Stimulated activated CD4-positive, alpha-beta T cell treated with anti-CD3 and anti-CD28 coated beads, TNF-alpha, amount 100 ng/mL, for 24 hours (primary cell): ENCODE measurements around the gene F2R.
"Not testable (repeated sequence)": the region's sequence is repeated elsewhere in the genome, so short reads cannot be mapped to it uniquely, and the experiment has no call there.

ENCODE experiments used
- DNase-seq, 3 experiments: peaks; one replicate each; pipeline ENCODE4 v3.0.0-alpha.2; 2020; ENCODE audit warnings: low read depth in 3 of 3

Gene F2R

DNA sequence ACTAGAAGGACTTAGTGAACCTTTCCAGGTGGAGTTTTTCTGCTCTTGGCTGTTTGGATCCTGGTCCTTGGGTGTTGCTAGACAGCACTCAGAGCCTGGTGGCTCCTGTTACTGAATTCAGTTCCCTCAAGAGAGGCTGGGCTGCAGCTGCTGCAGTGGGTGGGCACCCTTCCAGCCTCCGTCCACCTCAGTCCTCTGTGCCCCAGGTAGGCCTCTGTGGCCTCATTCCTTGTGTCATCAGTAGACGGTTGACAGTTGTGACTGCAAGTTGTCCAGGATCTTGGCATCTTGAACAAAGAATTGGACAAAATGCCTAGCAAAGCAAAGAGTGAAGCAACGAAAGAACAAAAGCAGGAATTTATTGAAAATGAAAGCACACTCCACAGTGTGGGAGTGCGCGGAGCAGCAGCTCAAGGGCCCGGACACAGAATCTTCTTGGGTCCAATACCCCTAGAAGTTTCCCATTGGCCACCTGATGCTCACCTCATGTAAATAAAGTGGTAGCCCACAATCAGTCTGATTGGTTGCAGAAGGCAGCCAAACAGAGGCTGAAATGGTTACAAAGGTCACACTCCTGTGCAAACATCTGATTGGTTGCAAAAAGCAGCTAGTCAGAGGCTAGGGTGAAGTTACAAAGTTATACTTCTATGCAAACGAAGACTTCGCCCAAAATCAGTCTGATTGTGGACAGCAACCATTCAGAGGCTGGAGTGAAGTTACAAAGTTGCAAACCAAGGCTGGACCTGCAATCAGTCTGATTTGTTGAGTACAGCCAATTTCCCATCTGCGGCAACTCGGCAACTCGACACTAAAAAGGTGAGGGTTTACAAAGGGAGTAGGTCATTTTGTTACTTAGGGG is 40.1 kb downstream of the F2R start:
- DNase-seq = no peak

DNA sequence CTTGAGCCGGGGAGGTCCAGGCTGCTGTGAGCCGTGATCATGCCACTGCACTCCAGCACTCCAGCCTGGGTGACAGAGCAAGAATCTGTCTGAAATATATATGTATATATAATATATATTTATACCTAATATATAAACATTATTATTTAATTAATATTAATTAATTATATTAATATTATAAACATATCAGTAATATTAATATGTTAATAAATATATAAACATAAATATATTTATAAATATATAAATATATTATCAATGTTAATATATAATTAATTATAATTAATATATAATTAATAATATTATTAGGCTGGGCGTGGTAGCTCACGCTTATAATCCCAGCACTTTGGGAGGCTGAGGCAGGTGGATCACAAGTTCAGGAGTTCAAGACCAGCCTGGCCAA is 41.1 kb downstream of the F2R start:
- no peak for DNase-seq

DNA sequence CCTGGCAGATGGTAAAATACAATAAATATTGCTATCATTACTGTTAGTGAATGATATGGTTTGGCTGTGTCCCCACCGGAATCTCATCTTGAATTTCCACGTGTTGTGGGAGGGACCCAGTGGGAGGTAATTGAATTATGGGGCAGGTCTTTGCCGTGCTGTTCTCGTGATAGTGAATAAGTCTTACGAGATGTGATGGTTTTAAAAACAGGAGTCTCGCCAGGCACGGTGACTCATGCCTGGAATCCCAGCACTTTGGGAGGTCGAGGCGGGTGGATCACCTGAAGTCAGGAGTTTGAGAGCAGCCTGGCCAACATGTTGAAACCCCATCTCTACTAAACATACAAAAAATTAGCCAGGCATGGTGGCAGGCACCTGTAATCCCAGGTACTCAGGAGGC is 45.2 kb downstream of the F2R start:
- DNase-seq = not testable (repeated sequence)

DNA sequence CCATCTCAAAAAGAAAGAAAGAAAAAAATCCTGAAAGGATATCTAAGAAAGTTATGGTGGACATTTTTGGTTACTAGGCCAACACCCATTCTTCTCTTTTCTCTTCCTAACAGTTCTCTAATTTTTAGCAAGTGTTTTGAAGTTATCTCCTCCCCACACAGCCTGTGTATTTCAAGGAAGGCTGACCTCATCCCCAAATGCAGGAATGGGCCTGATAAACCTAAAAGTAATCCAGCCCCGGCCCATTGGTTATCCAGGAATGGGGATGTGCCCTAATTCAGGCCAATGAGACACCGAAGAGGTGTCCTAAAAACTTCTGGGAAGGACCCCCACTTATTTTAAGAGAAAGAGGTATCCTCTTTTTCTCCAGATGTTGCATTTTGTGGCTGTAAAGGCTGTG is 46.6 kb downstream of the F2R start:
- DNase-seq = no peak

DNA sequence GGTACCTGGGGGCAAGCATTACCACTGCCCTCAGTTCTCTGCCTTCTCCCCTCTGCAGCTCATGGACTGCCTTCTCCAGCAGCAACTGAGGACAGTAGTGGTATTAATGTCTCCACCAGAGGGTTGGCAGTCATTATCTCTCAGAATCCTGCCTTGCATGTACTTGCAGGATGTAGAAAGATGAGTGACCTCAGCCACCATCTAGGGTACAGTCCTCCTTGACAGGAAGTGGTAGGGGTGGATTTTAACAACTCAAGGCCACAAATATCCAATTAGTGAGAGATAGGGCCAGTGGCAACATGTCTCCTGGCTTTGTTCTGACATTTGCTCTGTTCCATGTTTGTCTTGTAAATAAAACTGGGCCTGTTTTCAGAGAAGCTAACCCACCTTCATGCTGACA is 47.2 kb downstream of the F2R start:
- no peak for DNase-seq

DNA sequence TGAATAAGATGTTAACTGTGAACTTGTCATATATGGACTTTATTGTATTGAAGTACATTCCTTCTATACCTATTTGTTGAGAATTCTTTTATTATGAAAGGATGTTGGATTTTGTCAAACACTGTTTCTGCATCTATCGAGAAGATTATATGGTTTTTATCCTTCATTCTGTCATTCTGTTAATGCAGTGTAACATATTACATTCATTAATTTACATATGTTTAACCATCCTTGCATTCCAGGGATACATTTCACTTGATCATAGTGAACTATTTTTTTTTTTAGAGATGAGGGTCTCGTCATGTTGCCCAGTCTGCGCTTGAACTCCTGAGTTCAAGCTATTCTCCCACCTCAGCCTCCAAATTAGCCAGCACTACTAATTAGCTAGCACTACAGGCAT is 48.4 kb downstream of the F2R start:
- no peak for DNase-seq

DNA sequence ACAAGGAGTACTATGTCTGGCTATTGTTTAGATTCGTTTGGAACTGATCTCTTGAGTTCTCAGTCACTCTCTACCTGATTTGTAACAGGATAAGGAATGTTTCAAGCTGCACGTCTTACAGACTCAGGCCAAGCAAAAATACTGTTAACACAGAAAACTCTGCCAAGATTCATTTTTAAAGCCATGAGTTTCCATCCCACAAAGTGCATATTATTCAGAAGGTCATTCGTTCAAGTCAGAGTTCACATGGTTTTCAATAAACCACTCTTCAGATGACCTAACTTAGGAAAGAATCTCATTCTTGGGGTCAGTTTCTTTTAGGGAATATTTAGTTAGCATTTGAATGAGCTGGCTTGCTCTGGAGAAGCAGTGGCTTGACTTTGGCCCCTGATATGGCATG is 49.3 kb downstream of the F2R start:
- DNase-seq = no peak

DNA sequence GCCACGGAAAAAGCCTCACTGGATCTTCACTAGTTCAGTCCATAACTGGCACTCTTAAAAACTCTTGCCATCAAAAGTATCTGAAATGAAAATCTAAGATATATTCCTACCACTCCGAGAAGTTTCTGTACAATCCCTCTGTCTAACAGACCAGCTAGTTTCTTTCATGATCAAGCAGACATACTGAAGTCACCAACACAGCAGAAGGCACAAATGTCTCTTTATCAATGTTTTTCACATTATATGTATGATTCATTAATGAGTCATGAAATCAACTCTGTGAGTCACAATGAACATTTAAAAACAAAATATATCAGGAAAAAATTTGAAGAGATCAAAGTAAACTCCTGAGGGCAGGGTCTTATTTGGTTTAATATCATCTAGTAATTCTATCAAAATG is 50.8 kb downstream of the F2R start:
- no peak for DNase-seq

DNA sequence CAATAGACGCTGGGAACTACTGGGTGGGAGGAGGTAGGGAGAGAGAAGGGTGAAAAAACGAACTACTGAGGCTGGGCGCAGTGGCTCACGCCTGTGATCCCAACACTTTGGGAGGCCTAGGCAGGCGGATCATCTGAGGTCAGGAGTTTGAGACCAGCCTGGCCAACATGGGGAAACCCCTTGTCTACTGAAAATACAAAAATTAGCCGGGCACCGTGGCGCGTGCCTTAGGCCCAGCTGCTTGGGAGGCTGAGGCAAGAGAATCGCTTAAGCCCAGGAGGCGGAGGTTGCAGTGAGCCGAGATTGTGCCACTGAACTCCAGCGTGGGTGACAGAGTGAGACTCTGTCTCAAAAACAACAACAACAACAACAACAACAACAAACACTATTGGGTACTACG is 55.1 kb downstream of the F2R start:
- not testable (repeated sequence) for DNase-seq

DNA sequence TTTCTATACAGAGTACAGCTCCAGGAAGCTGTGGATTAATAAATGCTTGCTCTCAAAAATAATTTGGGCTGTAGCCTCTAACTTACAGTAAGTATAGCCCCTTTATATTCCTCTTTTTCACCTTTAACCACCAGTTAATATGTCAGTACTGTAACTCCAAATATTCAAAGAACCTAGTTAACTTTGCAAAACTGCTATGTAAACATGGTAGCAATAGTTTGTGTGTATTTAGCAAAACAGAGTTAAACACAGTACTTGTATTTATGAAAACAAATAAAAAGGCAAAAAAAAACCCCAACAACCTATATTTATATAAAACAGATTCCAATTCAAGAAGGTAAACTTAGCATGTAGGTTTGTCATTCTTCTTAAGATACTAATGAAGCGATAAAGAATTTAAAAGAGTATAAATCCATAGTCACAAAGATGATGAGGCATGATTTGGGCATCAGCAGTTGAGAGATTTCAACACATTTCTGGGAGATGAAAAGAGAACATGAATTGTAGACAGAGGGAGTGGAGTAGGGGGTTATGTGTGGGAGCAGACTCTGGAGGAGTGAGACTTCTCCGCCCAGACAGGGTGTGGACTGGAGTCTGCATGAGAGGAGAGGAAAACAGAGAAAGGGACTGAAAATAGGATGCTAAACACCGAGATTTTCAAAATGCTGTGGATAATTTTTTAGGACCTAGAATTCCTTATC is 55.9 kb downstream of the F2R start:
- DNase-seq = no peak

DNA sequence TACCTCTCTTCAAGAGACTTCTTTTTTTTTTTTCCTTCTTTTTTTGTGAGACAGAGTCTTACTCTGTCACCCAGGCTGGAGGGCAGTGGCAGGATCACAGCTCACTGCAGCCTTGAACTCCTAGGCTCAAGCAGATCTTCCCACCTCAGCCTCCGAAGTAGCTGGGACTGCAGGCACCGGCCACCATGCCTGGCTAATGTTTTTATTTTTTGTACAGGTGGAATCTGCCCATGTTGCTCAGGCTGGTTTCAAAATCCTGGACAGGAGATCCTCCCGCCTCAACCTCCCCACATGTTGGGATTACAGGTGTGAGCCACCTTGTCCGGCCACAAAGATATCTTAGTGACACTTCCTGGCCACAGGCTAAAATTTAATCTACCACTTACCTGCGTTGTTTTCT is 60.0 kb downstream of the F2R start:
- DNase-seq = no peak

DNA sequence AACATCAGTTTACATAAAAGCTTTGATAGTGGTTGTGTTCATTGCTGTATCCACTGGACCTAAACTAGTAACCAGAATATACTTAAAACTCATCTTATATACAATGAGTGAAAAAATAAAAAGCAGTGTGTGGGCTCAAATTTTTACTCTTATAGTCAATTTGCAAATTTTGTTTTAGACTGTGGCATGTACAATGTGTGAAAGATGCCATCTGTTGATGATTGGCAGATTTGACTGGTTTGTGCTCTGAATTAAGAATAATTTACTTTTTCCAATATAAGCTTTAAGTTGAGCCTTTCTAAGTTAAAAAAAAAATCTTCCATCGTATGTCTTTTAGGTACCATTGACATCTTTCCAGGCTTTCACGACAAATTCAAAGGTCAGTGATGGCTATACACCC is 60.5 kb downstream of the F2R start:
- DNase-seq = no peak

DNA sequence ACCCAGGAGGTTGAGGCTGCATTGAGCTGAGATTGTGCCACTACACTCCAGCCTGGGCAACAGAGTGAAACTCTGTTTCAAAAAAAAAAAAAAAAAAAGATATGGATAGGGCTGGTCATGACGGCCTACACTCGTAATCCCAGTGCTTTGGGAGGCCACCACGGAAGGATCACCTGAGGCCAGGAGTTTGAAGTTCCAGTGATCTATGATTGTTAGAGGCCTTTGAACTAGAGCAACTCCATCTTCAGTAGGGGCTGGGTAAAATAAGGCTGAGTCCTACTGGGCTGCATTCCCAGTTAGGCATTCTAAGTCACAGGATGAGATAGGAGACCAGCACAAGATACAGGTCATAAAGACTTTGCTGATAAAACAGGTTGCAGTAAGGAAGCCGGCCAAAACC is 64.7 kb downstream of the F2R start:
- DNase-seq = not testable (repeated sequence)

DNA sequence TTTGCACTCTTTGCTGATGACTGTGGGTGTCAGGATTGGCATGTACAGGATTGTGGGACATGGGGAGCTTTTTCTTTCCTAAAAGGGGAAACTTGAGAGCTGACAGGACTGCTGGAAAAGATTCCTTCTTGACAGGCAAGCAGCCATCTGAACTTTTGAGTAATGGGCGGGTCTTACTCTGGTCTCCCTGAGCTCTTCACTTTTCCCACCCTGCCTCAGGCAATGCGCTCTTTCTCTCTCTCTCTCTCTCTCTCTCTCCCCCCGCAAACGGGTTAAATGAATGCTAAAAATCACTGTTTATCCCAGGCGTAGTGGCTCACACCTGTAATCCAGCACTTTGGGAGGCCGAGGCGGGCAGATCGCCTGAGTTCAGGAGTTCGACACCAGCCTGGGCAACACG is 65.8 kb downstream of the F2R start:
- no peak for DNase-seq

DNA sequence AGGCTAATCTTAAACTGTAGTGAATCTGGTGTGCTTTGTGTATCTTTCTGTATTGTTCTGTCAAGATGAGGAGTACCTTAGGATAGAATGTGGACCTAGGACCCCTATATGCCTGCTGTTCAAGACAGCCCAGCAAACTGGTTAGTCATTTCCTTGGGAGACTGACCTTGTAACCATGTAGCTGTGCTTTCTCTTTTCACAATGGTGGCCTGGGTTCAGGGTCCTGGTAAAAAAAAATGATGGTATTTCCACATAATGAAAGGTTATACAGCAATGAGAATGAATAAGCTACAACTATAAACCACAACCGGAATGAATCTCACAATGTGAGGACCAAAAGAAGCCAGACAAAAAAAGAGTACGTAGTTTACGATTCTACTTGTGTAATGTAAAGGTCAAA is 66.5 kb downstream of the F2R start:
- no peak for DNase-seq
